Dedifferentiated amniotic fluid mesenchymal stem cell (primary cell): ENCODE results near the gene FFAR1.

Experiments used
- DNase-seq: peaks from one replicate; pipeline ENCODE4 v3.0.0-alpha.2; 2016; ENCODE audit errors: extremely low spot score

Gene FFAR1

DNA sequence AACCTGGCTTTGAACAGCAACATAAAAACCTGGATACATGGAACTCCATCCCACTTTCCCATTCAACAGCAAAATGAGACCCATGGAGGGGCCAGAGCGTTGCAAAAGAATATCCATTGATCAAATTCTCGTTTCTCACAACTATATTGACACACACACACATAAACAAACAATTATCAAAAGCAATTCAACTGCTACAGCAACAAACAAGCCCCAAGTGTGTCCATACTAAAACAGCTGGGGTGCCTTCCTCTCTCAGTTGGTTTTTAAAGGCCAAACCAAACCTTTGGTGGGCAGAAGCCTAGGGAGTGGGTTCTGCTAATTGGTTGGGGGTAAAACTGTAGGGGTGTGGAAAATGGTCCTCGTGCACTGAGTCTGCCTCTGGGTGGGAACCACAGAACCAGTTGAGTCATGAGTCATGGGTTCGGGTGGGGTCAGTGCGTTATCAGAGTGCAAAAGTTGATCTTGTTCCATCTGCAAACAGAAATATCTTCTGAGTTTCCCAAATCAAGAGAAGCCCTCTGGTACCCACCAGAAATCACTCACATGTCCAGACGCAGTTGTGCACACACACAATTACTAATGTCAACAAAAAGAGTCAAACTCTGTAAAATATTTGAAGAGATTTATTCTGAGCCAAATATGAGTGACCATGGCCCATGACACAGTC lies 41.6 kb downstream of the FFAR1 start:
- DNase-seq, result no peak

DNA sequence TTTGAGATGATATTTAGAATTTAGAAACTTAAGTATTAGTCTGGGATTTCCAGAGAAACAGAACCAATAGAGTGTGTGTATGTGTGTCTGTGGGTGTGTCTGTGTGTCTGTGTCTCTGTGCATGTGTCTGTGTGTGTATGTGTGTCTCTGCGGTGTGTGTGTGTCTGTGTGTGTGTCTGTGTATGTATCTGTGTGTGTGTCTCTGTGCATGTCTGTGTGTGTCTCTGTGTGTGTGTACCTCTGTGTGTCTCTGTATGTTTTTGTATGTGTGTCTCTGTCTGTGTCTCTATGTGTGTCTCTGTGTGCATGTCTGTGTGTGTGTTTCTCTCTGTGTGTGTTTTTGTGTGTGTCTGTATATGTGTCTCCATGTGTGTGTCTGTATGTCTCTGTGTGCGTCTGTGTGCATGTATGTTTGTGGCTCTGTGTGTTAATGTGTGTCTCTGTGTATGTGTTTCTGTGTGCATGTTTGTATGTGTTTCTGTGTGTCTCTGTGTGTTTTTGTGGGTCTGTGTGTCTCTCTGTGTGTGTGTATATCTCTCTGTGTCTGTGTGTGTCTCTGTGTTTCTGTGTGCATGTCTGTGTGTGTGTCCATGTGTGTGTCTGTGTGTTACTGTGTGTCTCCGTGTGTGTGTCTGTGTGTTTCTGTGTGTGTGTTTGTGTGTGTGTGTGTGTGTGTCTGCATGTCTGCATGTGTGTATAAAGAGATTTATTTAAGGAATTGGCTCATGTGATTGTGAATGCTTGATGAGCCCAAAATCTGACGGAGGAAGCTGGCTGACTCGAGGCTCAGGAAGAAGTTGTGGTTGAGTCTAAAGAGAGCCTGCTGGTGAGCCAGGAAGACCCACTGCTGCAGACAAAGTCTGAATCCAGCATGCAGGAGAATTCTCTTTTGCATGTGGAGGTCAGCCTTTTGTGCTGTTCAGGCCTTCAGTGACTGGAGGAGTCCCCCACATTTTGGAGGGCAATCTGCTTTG lies 45.3 kb downstream of the FFAR1 start:
- DNase-seq, result no peak

DNA sequence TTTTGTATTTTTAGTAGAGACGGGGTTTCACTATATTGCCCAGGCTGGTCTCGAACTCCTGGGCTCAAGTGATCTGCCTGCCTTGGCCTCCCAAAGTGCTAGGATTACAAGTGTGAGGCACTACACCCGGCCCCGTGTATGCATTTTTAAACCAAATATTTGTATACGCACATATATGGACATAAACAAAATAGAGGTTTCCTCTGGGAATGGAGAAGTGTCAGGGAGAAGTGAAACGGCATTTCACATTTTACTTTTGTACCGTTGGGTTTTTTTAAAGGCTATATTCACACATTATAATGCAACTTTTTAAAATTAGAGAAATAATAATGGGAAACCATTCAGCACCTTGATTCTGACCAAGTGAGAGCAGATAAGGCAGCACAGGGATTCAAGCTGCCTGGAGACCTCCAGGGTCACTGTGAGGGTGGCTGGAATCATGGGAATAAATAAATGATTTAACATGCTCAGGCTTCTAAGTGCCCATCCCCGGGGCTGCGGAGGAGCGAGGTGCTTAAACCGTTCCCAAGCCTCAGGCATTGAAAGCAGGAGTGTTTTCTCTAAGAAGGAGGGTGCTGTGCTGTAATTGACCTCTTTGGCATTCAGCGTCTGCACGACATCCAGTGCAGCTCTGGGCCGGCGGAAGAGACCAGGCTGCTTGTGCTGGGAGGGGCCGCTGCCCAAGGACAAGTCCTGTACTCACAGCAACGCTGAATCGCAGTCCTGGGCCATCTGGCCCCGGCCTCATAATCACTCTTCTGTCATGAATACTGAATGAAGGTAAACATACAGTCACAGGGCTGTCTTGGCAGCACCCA lies 47.9 kb downstream of the FFAR1 start:
- no peak for DNase-seq

DNA sequence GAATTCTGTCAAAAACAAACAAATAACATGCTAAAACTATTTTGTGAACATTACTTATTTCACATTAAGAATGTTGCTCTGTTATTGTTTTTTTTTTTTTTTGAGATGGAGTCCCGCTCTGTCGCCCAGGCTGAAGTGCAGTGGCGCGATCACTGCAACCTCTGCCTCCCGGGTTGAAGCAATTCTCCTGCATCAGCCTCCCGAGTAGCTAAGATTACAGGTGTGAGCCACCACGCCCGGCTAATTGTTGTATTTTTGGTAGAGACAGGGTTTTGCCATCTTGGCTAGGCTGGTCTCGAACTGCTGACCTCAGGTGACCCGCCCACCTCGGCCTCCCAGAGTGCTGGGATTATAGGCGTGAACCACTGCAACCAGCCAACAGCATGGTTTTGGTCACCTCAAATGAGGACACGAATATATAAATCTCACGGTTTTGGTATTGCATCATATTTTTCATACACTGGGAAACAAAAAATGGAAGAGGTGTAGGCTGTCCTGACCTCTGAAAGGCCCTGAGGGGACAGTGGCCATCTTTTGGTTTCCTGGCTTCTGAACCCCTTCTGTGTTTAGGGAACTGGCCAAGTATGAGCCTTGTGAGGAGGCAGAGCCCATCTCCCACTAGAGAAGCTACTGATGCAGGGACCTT lies 48.7 kb downstream of the FFAR1 start:
- no peak for DNase-seq

DNA sequence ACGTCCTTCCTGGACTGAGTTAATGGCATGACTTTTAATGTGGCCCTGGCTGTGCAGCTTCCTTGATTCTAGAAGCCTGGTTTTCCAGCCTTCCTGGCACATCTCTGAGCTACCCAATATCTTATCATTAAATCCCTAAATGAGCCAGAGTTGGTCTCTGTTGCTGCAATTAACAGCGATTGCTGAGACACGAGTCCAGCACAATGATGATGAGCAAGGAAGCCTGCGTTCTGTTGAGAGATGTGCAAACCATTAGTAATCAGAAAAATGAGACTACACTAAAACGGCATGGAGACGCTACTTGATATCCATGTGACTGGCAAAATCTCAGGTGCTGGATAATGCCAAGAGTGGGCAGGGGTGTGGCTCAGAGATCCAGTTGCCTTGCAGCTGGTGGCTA lies 49.4 kb downstream of the FFAR1 start:
- no peak for DNase-seq
